Adrenal gland (tissue), 12 donors: ENCODE measurements around the gene GMDS. TPM values are rescaled to one million over a fixed set of nuclear protein-coding genes. Genes with fewer than 3 reads are reported as not detected.

ENCODE experiments used
- DNase-seq, 7 donors: peaks; one replicate each; pipeline ENCODE4 v3.0.0-alpha.2; 2019 to 2020
- H3K27ac ChIP-seq, 5 donors: fragments of 200-600 bp; sonication (generic) in 4 of 5; 1 replicate in 3 of 5; 2 replicates in 2 of 5; pipeline versions ENCODE4 v1.5.1 to v1.8.0; 2016 to 2020; ENCODE audit warnings: mild to moderate bottlenecking in 1 of 5
- H3K27me3 ChIP-seq: fragments of 200-600 bp; 2 replicates; pipeline ENCODE4 v1.8.0; 2021
- H3K36me3 ChIP-seq, 2 donors: fragments of 200-600 bp; replicated peaks in 1 of 2; 1 replicate in 1 of 2; 2 replicates in 1 of 2; pipeline versions ENCODE4 v1.5.1 to v1.8.0; 2018 to 2022
- H3K4me1 ChIP-seq, 2 donors: fragments of 200-600 bp; replicated peaks in 1 of 2; 1 replicate in 1 of 2; 2 replicates in 1 of 2; pipeline versions ENCODE4 v1.5.1 to v1.8.0; 2018 to 2021
- H3K4me3 ChIP-seq, 4 donors: fragments of 200-600 bp; sonication (generic) in 3 of 4; one replicate each; pipeline ENCODE4 v1.5.1; 2016 to 2018
- H3K9me3 ChIP-seq, 3 donors: fragments of 200-600 bp; sonication (generic) in 1 of 3; replicated peaks in 1 of 3; 1 replicate in 2 of 3; 2 replicates in 1 of 3; pipeline versions ENCODE4 v1.5.1 to v1.8.0; 2016 to 2021
- CTCF ChIP-seq, 6 experiments: fragments of 450-650 bp in 4 of 6; fragments of 200-600 bp in 2 of 6; sonication (generic) in 1 of 6; IDR thresholded peaks; 1 replicate in 5 of 6; 2 replicates in 1 of 6; pipeline versions ENCODE4 v1.5.1 to v1.8.0; 2016 to 2021; ENCODE audit warnings: antibody characterized with exemption in 6 of 6, mild to moderate bottlenecking in 2 of 6, moderate library complexity in 1 of 6
- POLR2A ChIP-seq, 2 donors: fragments of 450-650 bp; IDR thresholded peaks; one replicate each; pipeline ENCODE4 v1.6.1; 2017; ENCODE audit warnings: antibody characterized with exemption in 2 of 2, mild to moderate bottlenecking in 2 of 2, moderate library complexity in 1 of 2
- WGBS, 4 donors: extraction: QIAGEN DNeasy Blood & Tissue Kit in 2 of 4; methylation state at CpG; one replicate each; pipeline versions ENCODE4 v1.1.5 to v1.1.7; 2013 to 2017; 5-methylcytosine and 5-hydroxymethylcytosine counted together
- intact Hi-C, 2 donors: fragments of 100-400 bp; cut with DNase I; formaldehyde crosslinking; loops; one replicate each; pipeline versions ENCODE4 v1.14.1 to v1.15.0; 2022 to 2023
- polyA plus RNA-seq, 3 donors: library from polyadenylated mRNA; stranded (reverse); fragments of 200-250 nt in 2 of 3; fragments of 350-450 nt in 1 of 3; fragmentation: Illumina TruSeq in 1 of 3; extraction: RNeasy Lipid Tissue Mini Kit (QIAGEN cat#74804) in 1 of 3; gene quantifications; one replicate each; pipeline ENCODE4 v1.2.3, GENCODE V29; 2013 to 2014
- total RNA-seq, 9 donors: library from RNA; depleted of rRNA in 4 of 9; stranded (reverse); fragments of >200 nt in 4 of 9; fragments of 120-200 nt in 1 of 9; fragmentation: NEBNext Ultra II Directional in 1 of 9; extraction: Animal tissue kit (Norgen Biotek cat#: 25700) in 1 of 9; gene quantifications; one replicate each; pipeline versions ENCODE4 v1.1.0 to v1.2.4, GENCODE V29; 2013 to 2023
- donor health status: healthy with polysubstance abuse.
- donor health status: Bipolar disorder and iron deficiency.
- donor health status: DM: yes; HTN: yes; CAD: no.
- donor health status: DM: no; HTN: no; CAD: no.
- donor health status: DM: no; HTN: no; CAD: no.
- donor health status: DM: yes; HTN: yes; CAD: no.

GMDS gene
- total and polyA plus RNA-seq, 12 donors: 8.5 to 39.2 (median 15.2) TPM

- no peaks in the 10 kb centered on the region for H3K9me3 ChIP-seq
- H3K4me1 ChIP-seq: no peaks in the 10 kb centered on the region
- intact Hi-C loops: no loop called here
- WGBS, 4 donors: 96 to 99% (median 97%) methylated on average over 7 of the region's 7 CpGs
- TF ChIP-seq CTCF (IDR thresholded peaks at IDR 0.05) (no peak), POLR2A (IDR thresholded peaks at IDR 0.05) (no peak)
- no peak overlapping the region for H3K27ac ChIP-seq
- no peak overlapping the region for H3K4me3 ChIP-seq
- DNase-seq: no peak
- no peaks in the 10 kb centered on the region for H3K36me3 ChIP-seq
- H3K27me3 ChIP-seq: no peaks in the 10 kb centered on the region
These were observed 128.0 kb downstream of the GMDS start for GRCh38 chr6:2117447-2117846.

DNA sequence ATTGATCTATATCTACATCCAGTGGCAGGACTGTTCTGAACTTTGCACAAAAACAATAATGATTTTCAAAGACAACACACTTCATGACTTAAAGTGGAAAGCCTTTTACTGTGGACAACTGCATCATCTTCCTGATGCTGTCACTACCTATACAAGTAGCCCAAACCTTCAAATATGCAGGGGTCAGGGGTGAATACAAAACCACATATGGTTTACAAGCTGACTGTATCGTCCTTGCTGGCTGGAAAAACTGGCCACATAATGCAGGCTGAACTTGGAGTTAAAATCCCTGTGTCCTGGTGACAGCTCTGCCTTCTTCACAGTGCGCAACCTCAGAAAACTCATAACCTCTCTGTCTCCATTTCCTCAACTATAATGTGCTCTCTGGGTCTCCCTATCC, 128.9 kb downstream of the GMDS start:
- TF ChIP-seq POLR2A (IDR thresholded peaks at IDR 0.05) (no peak), CTCF (IDR thresholded peaks at IDR 0.05) (no peak)
- H3K36me3 ChIP-seq: no peaks in the 10 kb centered on the region
- intact Hi-C loops: no loop called here
- no peak for DNase-seq
- no peak overlapping the region for H3K27ac ChIP-seq
- no peaks in the 10 kb centered on the region for H3K27me3 ChIP-seq
- no peak overlapping the region for H3K4me3 ChIP-seq
- WGBS, 4 donors: 88 to 94% (median 91%) methylated on average over 2 of the region's 2 CpGs
- no peaks in the 10 kb centered on the region for H3K9me3 ChIP-seq
- H3K4me1 ChIP-seq: peaks cover 0 to 2% of the 10 kb centered on the region in 2 donors

DNA sequence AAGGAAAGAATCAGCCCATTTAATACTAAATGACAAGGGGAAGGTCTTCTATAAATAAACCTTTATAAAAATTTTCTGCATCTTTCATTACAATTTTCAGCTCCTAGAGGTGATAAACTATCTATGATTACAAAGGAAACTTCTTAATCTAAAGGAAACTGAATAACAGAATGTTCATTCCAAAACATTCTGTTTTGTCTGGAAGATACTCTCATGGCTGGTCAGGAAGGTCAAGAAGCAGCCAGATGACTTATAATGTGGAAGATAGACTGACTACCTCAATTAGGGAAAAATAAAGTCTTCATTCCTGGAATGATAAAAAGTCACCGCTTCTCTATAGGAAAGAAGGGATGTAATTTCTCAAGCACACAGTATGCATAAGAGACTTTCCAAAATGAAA, 131.3 kb downstream of the GMDS start:
- intact Hi-C loops: no loop called here
- Histone ChIP-seq H3K27me3 (no peaks in the 10 kb centered on the region), H3K9me3 (no peaks in the 10 kb centered on the region), H3K4me3 (no peak overlapping the region), H3K36me3 (no peaks in the 10 kb centered on the region), H3K27ac (no peak overlapping the region), H3K4me1 (peaks cover 0 to 12% of the 10 kb centered on the region in 2 donors)
- WGBS, 4 donors: 72 to 92% (median 89%) methylated on average over 1 of the region's 1 CpG
- DNase-seq: no peak
- no peak for TF ChIP-seq CTCF (IDR thresholded peaks at IDR 0.05)

- Histone ChIP-seq H3K4me3 (peak overlapping the region in 1 of 4 donors; percentile 18), H3K27ac (peak overlapping the region in 1 of 5 donors; percentile 34), H3K27me3 (no peaks in the 10 kb centered on the region), H3K4me1 (peaks cover 0 to 12% of the 10 kb centered on the region in 2 donors), H3K36me3 (no peaks in the 10 kb centered on the region), H3K9me3 (no peaks in the 10 kb centered on the region)
- TF ChIP-seq CTCF (IDR thresholded peaks at IDR 0.05) (no peak), POLR2A (IDR thresholded peaks at IDR 0.05) (no peak)
- no peak for DNase-seq
- intact Hi-C loops: no loop called here
- 62 to 69% (median 68%) methylated on average over 5 of the region's 5 CpGs for WGBS, 4 donors
These were observed 134.2 kb downstream of the GMDS start for GRCh38 chr6:2111162-2111677.
